HG03135 (cell line): ENCODE results near the gene PARP3.
A peak's percentile ranks its signal among the peaks of the same experiment; 100 is the strongest.
"Not testable (repeated sequence)": the region's sequence is repeated elsewhere in the genome, so short reads cannot be mapped to it uniquely, and the experiment has no call there.

Experiments
- ATAC-seq: cut with Tn5 transposase; IDR thresholded peaks from one replicate; pipeline ENCODE4 v1.9.1; 2021; ENCODE audit warnings: mild to moderate bottlenecking, moderate library complexity; ENCODE audit not compliant: unreplicated experiment

Gene PARP3

DNA sequence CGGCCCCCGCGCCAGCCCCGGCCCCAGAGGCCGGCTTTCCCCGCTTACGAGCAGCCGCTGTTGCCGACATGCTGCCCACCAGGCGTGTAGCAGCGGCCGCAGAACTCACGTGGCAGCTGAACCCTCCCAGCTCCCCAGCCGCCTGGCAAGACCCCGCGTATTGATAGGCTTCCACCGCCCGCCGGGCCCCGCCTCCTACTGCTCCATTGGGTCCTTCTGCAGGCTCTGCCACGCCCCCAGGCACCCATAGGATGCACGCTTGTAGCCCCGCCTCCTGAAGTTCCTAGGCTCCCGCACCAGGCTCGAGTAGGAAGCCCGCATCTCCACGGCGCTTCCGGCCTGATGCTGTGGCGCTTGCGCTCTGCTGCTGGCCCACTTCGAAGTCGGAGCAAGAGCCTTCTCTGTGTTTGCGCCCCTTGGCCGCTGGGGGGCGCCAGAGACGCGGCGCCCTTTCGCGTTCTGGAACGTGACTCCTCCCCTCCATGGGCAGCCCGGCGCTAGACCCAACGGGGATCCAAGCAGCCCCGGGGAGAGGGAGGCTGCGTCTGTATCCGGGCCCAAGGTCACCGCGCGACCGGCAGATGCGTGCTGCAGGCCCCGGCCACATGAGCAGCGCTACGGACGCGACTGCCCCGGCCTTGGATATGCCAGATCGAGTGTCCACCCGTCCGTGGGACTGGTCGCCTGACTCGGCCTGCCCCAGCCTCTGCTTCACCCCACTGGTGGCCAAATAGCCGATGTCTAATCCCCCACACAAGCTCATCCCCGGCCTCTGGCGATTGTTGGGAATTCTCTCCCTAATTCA is at the start of gene PARP3, which contains the start of gene RRP9:
Gene PARP3 (plus strand): TSS at position 566 of the 805 bp plus-strand sequence. CDS start 993 bp downstream, outside the sequence.
Gene RRP9 (minus strand): TSS at position 107 of the 805 bp plus-strand sequence. CDS start 37 bp downstream, at position 70.
- ATAC-seq = peak; percentile 88

DNA sequence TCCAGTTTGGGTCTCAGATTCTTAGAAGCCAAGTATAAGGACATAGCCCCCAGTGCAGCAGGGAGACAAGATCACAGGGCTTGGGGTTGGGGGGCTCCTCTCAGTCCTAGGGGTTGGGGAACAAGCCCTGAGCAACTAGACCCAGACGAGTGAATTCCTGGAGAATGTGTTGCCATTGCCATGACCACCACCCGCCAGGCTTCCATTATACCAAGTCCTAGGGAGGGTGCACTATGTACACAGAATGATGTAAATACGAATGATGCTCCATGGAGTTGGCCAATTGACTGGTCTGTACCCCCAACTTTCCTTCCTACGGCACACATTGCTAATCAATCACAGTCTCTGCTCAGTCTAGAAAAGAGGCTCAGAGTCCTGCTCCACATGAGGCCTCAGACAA is 47.8 kb upstream of the PARP3 start:
- ATAC-seq = no peak

DNA sequence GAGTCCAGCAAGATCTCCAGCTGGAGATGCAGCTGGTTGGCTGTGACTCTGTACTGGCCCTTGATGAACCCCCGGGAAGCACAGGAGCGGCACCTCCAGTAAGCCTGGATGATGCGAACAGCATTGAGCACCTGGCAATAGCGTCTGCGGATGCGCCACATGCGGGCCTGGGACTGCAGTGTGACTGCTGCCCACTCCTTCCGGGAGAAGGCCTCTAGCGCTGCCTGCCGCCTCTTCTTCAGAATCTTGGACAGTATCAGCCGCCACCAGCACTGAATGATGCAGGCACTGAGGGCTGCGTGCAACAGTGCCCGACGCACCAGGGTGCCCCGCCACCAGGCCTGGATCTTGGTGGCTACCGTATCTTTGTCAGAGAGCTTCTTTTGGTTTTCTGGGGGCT is 47.2 kb upstream of the PARP3 start:
- ATAC-seq = no peak

DNA sequence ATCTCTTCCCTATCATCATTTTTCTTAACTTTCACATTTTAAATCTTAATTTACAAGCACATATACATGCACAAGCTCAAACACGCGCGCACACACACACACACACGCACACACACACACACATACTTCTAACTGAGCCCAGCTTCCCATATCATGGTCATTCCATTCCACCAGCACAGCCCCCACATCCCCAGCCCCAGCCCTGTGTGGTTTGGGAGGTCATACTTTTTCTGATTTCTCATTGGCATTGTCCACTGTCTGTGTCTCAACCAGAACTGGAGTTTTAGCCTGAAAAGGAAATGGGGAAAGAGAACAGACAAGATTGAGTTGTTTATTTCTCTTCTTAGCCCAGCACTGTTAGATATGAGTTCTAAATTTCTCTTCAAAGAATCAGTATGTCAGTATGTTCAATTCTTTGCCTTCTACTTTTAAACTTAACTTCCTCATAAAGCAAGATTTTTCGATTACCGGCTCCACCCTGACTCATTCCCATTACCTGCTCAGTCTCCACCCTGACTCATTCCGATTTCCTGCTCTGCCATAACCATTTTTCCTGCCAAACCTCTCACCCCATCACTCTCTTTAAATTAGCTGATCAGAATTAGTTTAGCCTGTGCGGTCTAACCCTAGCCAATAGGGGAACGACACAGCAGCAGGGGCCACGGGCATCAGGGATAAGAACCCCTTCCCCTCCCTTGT is 45.4 kb upstream of the PARP3 start:
- no peak for ATAC-seq

DNA sequence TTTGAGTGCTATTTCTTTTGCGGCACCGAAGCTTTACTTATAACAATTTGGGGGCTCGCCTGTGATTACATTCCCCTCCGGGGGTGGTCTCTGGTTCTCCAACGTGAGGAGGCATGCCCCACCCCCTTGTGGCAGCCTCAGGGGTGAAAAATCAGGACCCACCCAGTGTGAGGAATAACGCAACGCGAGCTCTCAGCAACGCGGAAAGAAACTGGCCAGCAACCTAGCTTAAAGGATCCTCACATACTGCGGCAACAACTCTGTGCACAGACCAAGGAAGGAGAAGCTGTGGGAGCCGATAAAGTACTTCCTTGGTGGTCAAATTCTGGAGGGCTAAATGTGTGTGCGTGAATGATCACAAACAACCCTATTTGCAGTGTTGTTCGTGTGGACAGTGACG is 44.8 kb upstream of the PARP3 start:
- no peak for ATAC-seq

DNA sequence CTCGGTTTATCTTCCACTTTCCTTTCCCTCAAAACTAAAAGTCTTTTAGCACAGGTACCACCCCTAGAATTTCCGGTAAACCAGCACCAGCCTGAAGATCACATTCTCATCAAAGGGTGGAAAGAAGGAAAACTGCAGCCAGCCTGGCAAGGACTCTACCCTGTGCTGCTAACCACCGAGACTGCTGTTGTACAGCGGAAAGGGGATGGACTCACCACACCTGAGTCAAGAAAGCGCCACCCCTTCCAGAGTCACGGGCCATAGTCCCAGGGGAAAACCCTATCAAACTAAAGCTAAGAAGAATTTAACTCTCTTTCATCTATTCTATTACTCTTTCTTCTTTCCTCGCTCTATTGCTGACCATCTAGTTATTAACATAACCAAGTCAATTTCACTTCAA is 42.1 kb upstream of the PARP3 start:
- ATAC-seq = not testable (repeated sequence)

DNA sequence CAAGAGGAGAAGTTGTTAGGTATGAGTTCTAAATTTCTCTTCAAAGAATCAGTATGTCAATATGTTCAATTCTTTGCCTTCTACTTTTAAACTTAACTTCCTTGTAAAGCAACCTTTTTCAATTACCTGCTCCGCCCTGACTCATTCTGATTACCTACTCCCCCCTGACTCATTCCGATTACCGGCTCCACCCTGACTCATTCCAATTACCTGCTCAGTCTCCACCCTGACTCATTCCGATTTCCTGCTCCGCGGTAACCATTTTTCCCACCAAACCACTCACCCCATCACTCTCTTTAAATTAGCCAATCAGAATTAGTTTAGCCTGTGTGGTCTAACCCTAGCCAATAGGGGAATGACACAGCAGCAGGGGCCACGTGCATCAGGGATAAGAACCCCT is 39.8 kb upstream of the PARP3 start:
- ATAC-seq = not testable (repeated sequence)

DNA sequence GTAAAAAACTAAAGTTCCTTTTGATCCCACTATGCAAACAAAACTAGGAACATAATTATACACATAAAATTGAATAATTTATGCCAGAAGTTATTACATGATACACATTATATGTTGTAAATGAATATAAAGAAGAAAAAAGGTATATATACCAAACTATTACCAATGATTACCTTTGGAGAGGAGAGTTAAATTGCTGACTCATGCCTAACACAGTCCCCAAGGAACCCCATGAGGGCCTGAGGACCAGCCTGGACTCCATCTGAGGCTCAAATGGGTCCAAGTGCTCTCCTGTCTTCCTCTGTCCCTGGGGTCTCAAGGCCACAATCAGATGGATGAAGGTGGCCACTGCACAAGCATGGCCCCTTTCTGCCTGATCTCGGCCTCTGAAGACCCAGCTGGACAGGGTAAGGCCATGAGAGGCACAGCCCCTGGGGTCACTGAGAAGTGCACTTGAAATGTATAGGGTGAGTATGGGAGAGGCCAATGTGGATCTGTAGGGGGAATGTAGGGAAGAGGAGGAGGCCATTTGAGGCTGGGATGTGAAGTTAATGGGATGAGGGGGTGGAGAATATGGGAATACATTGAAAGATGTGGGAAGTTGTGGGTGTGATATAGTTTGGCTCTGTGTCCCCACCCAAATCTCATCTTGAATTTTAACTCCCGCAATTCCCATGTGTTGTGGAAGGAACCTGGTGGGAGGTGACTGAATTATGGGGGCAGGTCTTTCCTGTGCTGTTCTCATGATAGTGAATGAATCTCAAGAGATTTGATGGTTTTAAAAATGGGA is 37.9 kb upstream of the PARP3 start:
- no peak for ATAC-seq

DNA sequence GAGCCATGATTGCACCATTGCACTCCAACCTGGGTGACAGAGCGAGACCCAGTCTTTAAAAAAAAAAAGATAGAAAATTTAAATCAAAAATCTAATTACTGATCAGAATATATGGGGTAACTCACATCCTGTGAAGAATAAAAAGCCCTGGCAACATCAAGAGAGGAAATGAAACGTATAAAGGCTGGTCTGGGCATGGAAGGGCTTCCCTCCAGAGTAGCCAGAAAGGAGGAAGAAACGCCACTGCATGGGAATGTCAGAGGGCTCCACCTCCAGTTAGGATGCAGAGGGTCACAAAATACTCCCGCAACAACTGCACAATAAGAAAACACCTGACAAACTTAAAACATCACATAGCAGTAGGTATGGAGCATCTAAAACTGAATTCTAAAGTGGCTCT is 34.1 kb upstream of the PARP3 start:
- ATAC-seq = no peak

DNA sequence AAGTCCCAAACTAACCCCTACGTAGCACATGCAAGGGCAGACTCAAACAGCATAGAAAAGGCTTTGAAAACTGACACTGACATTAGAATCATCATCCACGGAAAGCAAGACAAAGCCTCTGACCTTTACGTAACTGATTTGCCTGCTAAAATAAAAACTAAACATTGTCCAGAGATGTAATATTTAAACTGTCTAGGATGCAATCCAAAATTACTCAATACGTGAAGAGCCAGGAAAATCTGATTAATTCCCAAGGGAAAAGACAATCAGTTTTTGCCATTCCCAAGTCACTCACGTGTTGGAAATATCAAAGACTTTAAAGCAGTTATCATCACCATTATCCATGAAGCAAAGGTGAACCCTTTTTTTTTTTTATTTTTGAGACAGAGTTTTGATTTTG is 25.7 kb upstream of the PARP3 start:
- no peak for ATAC-seq

DNA sequence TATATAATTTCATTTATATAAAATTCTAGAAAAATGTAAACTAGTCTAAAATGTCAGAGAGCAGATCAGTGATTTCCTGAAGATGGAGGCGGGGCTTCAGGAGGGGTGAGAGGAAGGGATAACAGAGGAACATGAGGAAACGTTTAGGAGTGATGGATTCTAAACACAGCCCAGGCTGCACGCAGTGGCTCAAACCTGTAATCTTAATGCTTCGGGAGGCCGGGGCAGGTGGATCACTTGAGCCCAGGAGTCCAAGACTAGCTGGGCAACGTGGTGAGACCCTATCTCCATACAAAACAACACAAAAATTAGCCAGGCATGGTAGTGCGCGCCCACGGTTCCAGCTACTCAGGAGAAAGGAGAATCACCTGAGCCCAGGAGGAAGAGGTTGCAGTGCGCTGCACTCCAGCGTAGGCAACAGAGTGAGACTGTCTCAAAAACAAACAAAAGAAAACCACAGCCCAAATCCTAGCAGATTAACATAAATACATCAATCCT is 21.0 kb upstream of the PARP3 start:
- ATAC-seq = no peak

DNA sequence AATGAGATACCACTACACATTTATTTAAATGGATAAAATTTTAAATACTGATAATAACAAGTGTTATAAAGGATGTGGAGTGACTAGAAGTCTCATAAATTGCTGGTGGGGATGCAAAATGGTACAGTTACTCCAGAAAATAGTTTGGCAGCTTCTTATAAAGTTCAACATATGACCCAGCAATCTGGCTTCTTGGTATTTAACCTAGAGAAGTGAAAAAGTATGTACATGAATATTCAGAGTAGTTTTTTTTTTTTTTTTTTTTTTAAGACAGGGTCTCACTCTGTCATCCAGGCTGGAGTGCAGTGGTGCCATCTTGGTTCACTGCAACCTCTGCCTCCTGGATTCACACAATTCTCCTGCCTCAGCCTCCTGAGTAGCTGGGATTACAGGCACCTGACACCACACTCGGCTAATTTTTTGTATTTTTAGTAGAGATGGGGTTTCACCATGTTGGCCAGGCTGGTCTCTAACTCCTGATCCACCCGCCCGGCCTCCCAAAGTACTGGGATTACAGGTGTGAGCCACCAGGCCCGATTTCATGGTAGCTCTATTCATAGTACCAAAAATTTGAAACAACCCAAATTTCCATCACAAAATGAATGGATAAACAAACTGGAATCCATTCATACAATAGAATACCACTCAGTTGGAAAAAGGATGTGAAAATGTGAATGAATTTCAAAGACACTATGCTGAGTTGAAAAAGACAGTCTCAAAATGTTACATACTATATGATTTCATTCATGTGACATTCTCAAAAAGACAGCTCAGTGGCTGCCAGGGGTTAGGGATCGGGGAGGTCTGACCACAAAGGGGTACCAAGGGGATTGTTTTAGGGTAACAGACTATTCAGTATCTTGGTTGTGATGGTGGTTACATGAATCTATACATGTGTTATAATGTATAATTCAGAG is 14.8 kb upstream of the PARP3 start:
- ATAC-seq = no peak

DNA sequence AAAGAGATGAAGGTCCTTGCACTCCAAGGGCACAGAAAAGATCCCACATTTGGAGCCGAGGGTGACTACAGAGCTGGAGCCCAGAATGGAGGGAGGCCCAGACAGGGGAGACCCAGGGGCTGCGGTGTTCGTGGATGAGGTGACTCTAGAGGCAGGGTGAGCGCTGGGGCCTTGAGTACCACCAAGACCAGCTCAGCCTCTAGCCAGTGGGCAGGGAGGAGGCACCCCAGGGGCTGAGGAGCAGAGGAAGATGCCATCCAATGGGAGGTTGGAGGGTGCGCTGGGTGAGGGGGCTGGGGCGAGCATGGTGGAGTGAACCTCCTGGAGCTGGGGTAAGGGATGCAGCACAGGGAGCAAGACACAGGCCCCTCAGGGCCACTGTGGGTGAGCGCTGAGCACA is 13.7 kb upstream of the PARP3 start:
- ATAC-seq = no peak

DNA sequence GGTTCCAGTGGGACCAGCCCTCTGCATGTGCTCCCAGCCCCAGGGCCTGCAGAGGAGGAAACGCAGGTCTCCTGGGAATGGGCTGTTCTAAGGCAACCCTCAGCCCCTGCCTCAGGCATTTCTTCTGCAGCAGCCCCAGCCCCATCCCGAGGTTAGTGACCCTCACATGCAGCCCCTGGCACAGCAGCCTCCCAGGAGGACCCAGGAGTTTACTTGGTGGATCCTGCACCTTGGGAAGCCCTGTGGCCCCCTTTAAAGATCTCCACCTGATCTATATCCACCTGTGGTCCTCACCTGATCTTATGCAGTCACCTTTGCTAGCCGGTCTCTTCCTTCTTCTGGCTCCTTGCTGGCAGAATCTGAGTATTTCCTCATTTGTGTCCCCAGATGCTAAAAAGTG is 13.2 kb upstream of the PARP3 start:
- not testable (repeated sequence) for ATAC-seq

DNA sequence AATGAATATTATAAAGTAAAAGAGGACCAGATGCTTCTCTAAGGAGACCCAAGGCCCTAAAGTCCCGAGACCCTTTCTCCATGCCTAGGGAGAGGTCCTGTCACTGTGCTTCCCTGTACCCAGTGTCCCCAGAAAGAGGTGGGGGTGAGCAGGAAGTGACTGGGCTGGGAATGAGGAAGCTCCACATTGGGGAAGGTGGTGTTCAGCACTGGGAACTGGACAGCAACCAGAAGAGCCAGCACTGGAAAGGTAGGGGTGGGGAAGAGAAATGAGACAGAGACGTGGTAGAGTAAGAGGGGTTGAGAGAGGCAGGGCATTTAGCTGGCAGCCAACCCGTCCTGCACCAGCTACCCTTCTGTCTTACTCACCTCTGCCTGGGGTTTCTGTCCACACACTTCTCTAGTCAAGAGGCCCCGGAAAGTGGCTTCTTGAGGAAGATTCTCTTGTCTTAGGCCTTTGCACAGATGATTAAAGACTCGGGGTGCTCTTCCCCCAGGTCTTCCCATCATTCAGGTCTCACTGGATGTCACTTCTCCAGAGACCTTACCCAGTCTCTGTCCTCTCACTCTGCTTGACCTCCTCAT is 12.7 kb upstream of the PARP3 start:
- ATAC-seq = no peak

DNA sequence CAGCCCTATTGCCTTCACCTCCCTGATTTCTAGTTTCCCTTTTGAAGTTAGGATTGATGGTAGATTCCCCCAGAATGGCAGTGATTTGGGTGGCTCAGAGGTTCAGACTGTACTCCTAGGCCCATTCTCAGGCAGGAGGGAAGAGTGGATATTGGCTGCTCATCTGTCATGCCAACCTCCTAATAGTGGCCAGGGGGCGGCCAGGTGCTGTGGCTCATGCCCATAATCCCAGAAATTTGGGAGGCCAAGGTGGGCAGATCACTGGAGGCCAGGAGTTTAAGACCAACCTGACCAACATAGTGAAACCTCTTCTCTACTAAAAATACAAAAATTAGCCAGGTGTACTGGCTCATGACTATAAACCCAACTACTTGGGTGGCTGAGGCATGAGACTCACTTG is 11.7 kb upstream of the PARP3 start:
- no peak for ATAC-seq

DNA sequence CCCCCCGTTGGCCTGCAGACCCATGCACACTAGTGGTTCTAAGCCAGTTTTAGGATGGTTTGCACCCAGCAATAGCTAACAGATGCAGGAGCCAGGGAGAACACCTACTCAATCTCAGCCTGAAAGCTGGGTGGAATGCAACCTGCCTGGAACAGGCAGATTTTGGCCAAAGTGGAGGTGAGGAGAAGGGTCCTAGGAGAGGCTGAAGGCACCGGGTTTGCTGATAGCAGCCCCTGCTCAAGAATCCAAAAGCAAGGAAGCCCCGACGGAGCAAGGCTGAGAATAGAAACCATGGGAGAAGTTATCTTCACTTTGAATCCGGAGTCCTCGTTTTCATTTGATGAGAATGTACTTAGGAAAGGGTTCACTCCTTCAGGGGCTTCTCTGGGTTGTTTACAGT is 10.4 kb upstream of the PARP3 start:
- ATAC-seq = no peak

DNA sequence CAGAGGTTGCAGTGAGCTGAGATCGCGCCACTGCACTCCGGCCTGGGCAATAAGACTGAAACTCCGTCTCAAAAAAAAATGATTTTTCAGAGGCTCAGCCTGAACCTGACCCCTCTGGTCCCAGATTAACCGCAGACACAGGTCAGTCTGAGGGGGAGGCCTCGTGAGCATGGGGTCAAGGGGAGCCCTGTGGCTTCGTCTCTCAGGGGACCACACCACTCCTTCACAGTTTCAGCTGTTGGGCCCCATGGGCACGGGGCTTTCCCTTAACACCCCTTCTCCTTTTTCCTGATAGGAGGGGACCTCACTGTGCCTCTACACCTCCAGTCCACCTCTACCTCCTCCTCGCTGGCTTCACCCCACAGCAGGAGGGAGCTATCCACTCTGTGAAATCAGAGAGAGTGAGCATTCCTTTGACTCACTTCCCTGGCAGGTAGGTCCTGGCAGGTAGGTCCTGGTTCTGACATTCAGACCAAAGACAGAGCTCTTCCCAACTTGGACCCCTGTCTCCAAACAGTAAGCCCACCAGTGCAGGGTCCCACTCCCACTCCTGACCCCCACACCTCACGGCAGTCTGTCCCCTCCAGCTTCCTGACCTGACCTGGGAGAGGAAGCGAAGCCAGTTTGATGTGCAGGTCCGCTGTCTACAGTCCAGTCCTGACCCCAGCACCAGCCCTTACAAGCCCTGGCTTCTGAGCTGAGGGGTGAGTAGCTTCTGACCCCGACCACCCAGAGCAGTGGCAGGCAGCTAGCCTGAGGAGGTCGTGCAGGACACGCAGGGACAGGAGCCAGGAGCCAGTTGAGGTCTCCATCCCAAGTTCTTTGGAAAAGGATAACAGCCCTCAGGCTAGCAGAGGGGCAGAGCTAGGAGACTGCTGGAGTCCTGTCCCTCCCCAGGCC is 9.4 kb upstream of the PARP3 start:
- no peak for ATAC-seq
